ENCODE data around the gene CEP128.

GRCh38 chr14:80768646-80769045 is 172.9 kb downstream of the CEP128 start:
- TF ChIP-seq EZH2 (IDR thresholded peaks at IDR 0.05; ENCODE audit: borderline replicate concordance, low read depth, low read length, poor library complexity, severe bottlenecking) (no peak), CTCF (conservative IDR thresholded peaks at IDR 0.05; ENCODE audit: low read depth, low read length) (no peak)

Data from A673 (cell line).